Kidney tubule cell (primary cell): Measurements from ENCODE around the gene LLGL2.
"Not testable (repeated sequence)": the region's sequence is repeated elsewhere in the genome, so short reads cannot be mapped to it uniquely, and the experiment has no call there.

Experiments
- DNase-seq: peaks from one replicate; pipeline ENCODE4 v3.0.0-alpha.2; 2018; ENCODE audit warnings: low spot score

LLGL2 gene

GRCh38 chr17:75507733-75508719 is 17.5 kb upstream of the LLGL2 start:
- DNase-seq: peak; percentile 22

GRCh38 chr17:75508931-75509361 is 16.6 kb upstream of the LLGL2 start:
- DNase-seq: no peak

- DNase-seq: no peak
Measured at GRCh38 chr17:75509528-75510258, 15.8 kb upstream of the LLGL2 start.

- DNase-seq: no peak
Measured at GRCh38 chr17:75511270-75511609, 14.3 kb upstream of the LLGL2 start.

- peak; percentile 53 for DNase-seq
Measured at GRCh38 chr17:75511610-75512575, 13.6 kb upstream of the LLGL2 start.

GRCh38 chr17:75512926-75513640 is 12.4 kb upstream of the LLGL2 start:
- DNase-seq: no peak

GRCh38 chr17:75513641-75514000 is 11.9 kb upstream of the LLGL2 start:
- no peak for DNase-seq

GRCh38 chr17:75514299-75514918 is 11.1 kb upstream of the LLGL2 start:
- peak; percentile 83 for DNase-seq

- DNase-seq: peak; percentile 22
Measured at GRCh38 chr17:75514919-75515495, 10.5 kb upstream of the LLGL2 start.

GRCh38 chr17:75515496-75516254 is 9.8 kb upstream of the LLGL2 start, which contains the start of gene CASKIN2:
Gene CASKIN2 (minus strand): TSS chr17:75515537. CDS start chr17:75513804, 1,733 bp downstream.
- peak; percentile 92 for DNase-seq

GRCh38 chr17:75516255-75516618 is 9.3 kb upstream of the LLGL2 start, which contains the start of gene TSEN54:
Gene TSEN54 (plus strand): TSS chr17:75516528. CDS start chr17:75516561, 33 bp downstream.
- peak; percentile 90 for DNase-seq

GRCh38 chr17:75516619-75517296 is 8.7 kb upstream of the LLGL2 start:
- DNase-seq: peak; percentile 32

GRCh38 chr17:75517297-75517865 is 8.1 kb upstream of the LLGL2 start:
- peak; percentile 48 for DNase-seq

GRCh38 chr17:75518201-75518600 is 7.3 kb upstream of the LLGL2 start:
- DNase-seq: no peak

- DNase-seq: no peak
Measured at GRCh38 chr17:75518983-75519537, 6.4 kb upstream of the LLGL2 start.

- not testable (repeated sequence) for DNase-seq
Measured at GRCh38 chr17:75520413-75520812, 5.1 kb upstream of the LLGL2 start.

GRCh38 chr17:75521290-75521689 is 4.2 kb upstream of the LLGL2 start:
- DNase-seq: no peak
